HG02938 (cell line): ENCODE measurements around the gene MAP2.
"Not testable (repeated sequence)": the region's sequence is repeated elsewhere in the genome, so short reads cannot be mapped to it uniquely, and the experiment has no call there.

Experiments
- ATAC-seq: cut with Tn5 transposase; IDR thresholded peaks from one replicate; pipeline ENCODE4 v1.9.1; 2021; ENCODE audit warnings: mild to moderate bottlenecking, moderate library complexity; ENCODE audit not compliant: unreplicated experiment

Gene MAP2

DNA sequence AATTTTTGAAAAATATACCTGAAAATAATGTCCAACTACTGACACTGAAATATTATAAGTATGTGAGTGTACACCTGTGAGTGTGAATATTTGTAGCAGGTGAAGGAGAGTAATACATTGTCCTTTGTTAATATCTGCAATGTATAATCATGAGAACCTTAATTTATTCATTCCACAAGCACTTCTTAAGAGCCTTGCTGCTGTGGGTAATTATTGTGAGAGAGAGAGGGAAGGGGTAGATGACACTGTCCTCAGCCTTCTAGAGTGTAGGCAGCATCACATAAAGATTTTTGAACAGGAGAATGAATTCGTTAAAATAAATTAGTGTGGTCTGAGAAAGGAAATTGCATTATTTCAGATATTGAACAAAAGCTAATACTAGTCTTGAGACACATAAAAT lies 157.2 kb downstream of the MAP2 start:
- no peak for ATAC-seq

DNA sequence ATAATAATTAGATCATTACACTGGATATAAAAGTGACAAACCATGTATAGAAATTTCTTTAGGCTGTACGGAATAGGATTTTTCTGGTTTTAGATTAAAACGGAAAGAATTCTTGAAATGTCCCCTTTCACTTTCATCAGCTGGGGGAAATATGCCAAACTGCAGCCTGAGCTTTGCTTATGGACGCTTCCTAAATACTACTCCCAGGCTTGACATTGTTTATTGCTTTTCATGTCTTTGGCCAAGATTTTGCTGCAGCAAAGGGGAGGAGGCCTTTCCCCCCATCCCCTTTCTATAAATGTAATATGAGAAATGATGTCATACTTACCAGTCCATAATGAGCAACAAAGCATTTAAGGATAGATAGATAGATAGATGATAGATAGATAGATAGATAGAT lies 158.4 kb downstream of the MAP2 start:
- ATAC-seq = no peak

DNA sequence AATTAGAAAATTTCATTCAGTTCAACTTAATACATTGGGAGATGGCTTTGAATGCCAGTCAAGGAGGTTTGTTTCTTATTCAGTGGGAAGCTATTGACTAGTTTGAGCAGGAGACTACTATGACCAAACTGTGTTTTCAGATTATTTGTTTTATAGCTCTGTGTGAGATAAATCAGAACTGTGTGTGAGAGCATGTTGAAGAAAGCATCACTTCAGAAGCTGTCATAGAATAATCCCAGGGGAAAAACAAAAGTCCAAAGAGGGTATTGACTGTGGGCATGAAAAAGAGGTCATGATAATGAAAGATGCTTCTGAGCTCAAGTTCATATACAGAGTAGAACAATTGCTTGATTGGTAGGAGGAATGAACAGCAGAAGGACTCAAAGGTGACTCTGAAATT lies 160.6 kb downstream of the MAP2 start:
- ATAC-seq = no peak

DNA sequence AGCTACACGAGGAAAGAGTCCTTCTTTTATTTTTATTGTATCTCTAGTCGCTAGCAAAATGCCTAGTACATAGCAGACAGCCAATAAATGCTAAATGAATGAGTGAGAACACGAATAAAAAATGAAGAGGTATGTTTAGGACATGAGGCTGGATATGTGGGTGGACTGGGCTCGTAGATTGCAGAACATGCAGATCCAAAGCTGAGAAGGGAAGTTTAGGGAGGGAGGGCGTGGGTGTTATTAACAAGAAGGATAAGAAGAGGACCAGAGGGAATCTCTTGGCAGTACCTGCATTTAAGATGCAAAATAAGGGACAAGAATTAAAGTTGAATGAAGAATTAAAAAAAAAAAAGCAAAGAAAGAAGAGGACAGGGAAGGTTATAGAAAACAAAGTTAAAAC lies 161.1 kb downstream of the MAP2 start:
- no peak for ATAC-seq

DNA sequence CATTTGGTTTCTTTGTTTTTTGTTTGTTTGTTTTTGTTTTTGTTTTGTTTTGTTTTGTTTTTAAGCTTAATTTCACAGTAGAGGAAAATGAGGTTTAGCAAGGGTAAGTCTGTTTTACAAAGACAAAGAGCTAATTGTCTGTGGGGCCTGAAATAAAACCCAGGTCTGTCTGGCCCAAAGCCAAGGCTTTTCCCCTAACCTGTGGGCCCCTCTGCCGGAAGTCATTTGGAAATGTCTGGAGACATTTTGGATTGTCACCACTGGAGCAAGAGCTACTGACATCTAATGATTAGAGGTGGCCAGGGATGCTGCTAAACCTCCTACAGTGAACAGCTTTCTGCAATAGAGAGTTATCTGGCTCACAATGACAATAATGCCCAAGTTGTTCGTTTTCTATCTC lies 167.2 kb downstream of the MAP2 start:
- ATAC-seq = no peak

DNA sequence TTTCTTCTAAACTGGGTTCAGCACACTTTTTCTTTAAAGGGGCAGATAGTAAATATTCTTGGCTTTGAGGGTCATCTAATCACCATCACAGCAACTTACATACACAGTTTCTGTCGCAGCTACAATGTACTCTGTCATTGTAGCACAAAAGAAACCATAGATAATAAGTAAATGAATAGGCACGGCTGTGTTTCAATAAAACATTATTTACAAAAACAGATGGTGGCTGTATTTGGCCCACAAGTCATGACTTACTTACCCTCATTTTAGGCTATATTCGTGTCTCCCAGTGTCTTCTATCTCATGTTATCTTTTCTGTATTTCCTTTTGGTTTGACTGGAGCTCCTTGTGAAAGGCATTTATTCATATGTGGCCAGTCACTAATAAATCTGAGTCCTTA lies 168.3 kb downstream of the MAP2 start:
- no peak for ATAC-seq

DNA sequence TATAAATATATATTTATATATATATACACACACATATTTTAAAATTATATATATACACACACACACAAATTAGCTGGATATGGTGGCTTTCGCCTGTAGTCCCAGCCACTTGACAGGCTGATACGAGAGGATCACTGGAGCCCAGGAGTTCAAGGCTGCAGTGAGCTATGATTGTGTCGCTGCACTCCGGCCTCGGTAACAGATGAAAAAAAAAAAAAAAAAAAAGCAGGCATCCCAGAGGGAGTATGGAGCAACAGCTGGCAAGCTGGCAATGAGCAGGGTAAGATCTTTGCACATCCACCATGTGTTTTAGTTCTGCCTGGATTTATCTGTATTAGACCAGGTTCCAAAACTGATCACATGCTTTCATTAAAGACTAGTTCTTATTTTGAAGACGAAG lies 170.1 kb downstream of the MAP2 start:
- no peak for ATAC-seq

DNA sequence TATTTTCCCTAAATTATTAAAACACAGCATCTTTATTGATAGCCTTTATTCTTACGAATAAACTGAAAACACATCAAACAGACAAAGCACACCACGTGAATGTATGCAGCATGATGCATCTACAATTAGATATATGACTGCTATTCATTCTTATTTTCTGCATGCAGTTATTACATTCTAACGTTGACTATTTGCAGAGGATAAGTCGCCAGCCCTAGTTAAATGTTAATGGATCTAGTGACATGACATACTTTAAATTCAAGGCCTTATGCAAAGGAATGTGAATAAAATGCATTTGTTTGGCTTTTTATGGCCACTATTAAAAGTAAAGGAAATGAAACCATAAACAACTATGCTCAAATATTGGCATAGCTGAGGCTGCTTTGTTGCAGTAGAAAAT lies 172.4 kb downstream of the MAP2 start:
- no peak for ATAC-seq

DNA sequence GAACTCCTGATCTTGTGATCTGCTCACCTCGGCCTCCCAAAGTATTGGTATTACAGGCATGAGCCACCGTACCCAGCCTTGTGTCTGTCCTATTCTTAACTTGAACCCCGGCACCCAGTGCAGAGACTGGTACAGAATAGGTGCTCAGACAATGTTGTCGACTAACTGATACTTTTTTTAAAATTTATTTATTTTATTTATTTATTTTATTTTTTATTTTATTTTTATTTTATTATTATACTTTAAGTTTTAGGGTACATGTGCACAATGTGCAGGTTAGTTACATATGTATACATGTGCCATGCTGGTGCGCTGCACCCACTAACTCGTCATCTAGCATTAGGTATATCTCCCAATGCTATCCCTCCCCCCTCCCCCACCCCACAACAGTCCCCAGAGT lies 174.4 kb downstream of the MAP2 start:
- ATAC-seq = not testable (repeated sequence)

DNA sequence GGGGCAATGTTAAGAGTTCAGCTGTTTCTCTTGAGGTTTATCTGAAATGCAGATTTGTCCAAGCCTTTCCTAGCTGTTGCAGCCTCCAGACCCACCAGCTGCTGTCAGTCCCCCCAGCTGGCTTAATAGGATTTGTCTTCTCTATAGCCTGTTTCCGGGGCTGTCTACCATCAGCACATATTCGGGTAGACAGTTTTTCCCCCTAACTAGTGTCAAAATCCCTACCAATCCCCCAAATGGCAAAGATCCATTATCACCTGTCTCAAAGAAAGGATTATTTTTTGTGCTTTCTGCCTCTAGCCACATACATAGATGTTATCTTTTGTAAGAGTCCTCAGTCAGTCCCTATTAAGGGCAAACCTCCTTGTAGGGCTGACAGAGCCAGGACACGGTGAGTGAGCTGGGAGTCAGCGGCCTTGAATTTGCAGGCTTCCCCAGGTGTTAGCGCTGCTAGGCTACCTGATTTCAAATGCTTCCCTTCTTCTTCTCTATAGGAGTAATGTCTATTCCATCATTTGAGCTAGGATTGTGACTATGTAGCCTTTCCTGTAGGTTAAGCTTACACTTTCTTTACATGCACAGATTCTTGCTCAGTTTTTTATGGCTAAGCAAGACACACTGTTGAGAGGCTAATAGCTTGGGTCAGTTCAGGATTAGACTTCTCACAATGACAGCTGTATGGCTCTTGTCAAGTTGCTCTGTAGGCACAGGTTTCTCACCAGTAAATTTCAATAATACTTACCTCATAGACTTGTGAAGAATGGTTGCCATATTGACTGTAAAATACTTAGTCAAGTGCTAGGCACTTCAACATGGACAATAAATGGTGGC lies 176.7 kb downstream of the MAP2 start:
- no peak for ATAC-seq

DNA sequence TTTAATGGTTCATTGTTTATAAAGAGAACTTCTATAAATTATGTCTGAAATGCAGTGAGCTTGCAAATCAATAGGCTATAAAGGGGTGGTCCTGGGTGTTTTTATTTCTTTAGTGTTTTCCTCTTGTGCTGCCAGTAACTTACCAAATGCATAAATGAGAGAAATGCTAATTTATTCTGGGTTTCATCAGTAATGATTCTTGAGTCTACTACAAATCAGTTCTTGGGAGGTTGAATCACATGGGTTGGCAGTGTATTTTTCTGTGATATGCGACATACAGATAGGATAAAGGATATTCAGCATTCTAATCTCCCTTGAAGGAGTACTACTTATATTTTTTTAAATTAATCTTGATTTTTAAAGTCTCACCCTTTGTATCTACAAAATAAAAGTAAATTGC lies 177.7 kb downstream of the MAP2 start:
- no peak for ATAC-seq

DNA sequence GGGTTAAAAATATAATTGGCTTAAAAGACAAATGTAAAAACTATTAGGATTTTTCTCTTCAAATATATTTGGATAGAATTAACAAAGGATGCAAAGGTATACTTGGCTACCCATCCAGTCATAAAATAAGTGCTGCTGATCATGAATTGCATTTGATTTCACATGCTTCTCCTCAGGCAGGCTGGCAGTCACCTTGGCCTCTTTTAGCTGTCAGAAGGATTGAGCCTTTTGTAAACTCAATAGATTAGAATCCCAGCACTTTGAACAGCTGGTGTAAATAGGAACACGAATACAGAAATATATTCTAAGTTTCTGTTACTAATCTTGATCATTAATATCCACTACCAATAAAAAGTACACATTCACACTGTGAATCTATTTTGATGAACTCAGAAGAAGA lies 178.4 kb downstream of the MAP2 start:
- no peak for ATAC-seq

DNA sequence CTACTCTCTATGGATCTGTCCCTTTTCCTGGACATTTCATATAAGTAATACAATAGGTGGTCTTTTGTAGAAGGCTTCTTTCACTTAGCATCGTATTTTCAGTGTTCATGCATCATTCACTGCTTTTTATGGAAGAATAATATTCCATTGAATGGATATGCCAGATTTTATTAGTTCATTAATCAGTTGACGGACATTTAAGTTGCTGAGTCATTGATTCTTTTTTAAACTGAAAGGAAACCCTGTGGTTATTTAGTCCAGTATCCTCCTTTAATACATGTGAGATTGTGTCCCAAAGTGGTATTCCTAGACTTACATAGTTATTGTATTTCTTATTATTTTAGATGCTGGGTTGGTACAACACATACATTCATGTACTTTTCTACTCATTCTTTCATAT lies 185.7 kb downstream of the MAP2 start:
- ATAC-seq = no peak

DNA sequence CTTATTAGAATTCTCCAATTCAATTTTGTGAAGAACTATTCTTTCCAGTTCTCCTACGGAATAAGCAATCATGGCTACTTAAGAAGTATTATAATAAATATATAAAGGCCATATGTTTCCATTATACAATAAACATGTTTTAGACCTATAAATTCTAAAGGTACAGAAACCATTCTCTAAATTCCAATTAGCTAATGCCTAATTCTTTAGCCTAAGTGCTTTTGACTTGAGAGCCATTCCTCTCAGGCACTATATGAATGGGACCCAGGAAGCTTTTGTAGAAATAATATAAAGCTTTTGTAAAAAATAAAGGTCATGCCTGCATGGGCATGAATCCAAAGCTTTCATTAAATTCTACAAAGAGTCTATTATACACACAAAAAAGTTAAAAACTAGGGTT lies 186.8 kb downstream of the MAP2 start:
- ATAC-seq = no peak

DNA sequence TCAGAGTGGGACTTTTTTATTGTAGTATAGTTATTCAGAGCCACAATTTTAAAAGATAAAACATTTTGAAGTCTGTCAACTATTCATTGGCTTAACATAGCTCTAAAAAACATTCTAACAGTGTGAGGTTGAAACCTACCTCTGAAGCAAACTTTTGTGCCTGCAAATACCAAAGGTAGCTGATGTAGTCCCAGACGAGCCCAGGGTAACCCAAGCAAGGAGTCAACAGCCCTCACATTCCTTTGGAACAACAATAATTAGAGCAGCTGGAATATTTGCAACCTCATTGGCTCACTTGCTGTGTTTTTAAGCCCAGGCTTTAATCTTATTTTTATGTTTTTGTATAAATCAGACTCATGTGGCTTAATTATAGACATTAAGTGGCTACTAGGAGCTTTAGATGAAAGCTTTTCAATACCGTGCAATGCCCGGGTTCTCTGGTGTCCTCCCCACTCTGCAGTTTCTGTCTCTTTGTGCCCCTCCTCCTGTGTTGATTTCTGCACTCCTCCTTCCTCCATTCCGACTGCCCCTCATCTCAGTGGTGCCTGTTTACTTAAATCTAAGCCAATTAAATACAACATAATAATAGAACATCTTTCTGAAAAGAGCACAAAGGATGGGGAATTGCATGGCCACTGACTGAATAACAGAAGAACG lies 189.9 kb downstream of the MAP2 start:
- no peak for ATAC-seq

DNA sequence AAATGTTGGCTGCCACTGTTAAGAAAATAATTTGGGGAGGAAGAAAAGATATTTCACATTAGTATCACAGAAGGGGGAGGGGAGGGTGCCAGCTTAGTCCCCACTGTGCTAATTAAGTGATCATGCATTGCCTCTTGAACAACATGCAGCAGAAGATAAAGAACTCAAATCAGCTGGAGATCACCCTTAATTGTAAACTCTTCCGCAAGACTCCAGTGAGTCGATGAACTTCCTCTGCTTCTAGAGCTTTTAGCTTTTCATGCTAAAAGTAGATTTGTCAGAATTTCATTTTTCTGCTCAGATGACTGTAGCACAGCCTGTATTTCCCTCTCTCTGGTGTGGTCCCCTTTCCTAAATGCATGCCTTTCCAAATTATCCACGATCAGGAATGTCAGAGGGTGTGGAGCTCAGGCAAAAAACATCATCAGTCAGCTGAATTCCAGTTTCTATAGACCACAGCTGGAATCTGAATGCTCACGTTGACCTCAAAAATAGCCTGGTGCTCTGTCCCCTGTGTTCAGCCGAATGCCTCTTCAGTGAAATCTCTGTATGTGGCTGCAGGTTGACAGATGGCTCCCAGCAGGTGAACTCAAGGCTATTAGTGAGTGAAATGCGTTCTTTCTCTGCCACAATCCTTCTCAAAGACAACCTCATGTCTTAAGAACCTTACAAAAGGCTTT lies 191.0 kb downstream of the MAP2 start:
- no peak for ATAC-seq

DNA sequence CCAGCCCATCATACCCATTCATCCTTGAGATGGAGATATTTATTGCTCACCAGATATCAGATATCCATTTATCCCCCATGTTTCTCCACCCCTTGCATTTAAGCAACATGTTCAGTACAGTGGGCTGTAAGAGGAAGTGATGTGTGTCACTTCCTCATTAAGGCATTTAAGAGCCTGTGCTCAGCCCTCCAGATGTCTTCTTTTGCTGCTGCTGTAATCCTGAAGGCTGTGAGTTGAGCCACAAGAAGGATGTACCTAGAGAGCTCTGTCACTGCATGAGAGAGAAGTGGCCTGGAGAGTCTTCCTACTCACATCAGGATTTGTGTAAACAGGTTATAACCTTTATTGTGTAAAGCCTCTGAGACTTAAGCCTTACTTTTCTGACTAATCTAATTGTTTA lies 195.9 kb downstream of the MAP2 start:
- ATAC-seq = peak; percentile 72

DNA sequence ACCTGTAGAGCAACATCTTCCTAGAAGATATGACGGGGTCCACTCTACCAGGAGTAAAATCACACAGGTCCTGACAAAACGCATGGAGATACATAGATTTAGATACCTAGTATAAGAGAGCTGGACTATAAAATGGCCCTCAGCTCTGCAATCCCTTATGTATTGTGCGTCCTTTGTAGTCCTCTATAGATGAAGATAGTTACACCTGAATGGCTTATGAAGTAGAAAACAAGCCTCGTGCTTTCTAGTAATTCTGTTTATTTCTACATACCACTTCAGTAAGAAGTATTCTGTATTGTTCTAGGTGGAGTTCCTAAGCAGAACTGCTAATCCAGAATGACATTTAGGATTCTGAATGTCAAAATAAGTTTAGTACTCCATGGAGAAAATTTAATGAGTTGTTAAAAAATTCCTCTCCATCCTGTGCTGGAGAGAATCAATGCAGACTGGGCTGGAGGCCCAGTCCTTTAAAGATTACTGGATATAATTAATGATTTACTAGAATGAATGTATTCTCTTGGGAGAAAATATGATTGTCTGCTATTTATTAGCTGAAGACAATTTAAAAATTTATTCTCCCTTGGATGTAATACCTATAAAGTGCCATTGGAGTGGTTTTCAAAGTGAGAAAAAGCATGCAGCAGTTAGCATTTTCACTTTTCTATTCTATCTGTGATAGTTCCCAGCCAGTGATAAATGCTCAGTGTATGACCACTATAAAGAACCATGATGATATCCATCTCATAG lies 200.5 kb downstream of the MAP2 start:
- ATAC-seq = no peak

DNA sequence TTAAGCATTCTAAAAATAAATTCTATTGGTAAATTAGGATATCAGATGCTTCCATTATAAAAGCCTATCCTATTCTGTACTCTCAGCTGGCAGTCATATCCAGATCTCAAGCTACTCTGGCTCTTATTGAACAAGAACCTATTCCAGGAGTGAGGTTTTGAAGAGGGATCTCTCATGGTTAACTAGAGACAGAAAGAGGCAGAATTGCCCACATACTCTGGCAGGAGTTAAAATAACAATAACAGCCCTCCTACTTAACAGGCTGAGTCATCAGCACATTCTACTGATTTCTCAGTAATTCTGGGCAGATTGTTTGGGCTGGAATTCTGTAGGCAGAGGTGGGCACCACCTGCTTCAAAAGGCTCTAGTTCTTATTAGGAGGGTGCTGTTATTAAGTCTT lies 205.8 kb downstream of the MAP2 start:
- no peak for ATAC-seq

DNA sequence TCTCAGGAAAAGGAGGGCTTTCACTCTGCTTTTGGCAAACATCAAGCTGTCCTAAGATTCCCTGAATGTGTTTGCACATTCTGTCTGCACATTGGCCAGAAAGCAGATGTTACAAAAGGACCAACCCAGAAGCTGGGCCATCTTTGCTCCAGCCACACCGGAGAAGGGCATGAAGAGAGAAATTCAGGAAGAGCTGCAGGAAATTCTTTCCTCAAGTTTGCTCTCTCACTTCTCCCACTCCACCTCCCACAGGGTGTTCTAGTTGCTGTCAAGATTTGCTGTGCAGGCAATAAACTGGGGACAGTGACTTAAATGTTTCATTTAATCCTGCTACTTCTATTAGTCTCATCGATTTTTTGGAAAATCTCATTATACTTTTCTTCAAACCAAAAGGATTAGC lies 210.1 kb downstream of the MAP2 start:
- no peak for ATAC-seq

DNA sequence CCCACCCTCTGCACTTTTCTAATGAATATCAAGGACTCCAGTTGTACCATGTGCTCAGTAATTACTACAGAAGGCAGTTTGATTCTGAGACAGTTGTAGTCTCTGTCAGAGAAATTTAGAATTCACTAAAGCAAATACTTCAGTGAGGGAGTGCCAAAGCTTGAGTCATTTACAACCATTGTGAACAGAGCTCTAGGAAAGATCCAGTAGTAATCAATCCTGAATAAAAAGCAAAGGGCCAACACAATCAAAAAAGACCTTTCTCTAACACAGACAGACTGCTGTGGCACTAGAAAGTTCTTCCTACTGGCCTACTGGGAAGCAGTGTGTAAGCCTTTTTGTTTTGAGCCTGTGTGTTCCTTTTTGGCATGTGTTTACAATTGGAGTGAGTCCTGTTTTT lies 212.2 kb downstream of the MAP2 start:
- ATAC-seq = no peak
